Activated CD8-positive, alpha-beta T cell treated with anti-CD3 and anti-CD28 coated beads for 36 hours (primary cell): ENCODE results near the gene POLR2F. TPM values are rescaled to one million over a fixed set of nuclear protein-coding genes. Genes with fewer than 3 reads are reported as not detected.

Source experiments
- ATAC-seq: fragments of 200-7000 bp; cut with Tn5 transposase; one replicate; pipeline ENCODE4 v1.10.0; 2021; ENCODE audit warnings: mild to moderate bottlenecking, moderate library complexity
- CTCF ChIA-PET: fragments of 350-600 bp; sonication (Branson Sonifier 250); formaldehyde crosslinking; loops from one replicate; lab custom pipeline; 2021; ENCODE audit warnings: antibody characterized with exemption; lab: Charles Lee
- POLR2A ChIA-PET: fragments of 350-600 bp; sonication (Branson Sonifier 250); formaldehyde crosslinking; loops from one replicate; lab custom pipeline; 2021; ENCODE audit warnings: antibody characterized with exemption; lab: Charles Lee
- DNase-seq: peaks from one replicate; pipeline ENCODE4 v3.0.0-alpha.2; 2020
- H3K27ac Mint-ChIP-seq: one replicate; pipeline ENCODE4 v1.8.0; 2021; ENCODE audit warnings: mild to moderate bottlenecking, mixed read lengths
- H3K27me3 Mint-ChIP-seq: one replicate; pipeline ENCODE4 v1.8.0; 2021; ENCODE audit warnings: mixed read lengths
- H3K36me3 Mint-ChIP-seq: one replicate; pipeline ENCODE4 v1.8.0; 2021; ENCODE audit warnings: low read depth, mixed read lengths
- H3K4me1 Mint-ChIP-seq: one replicate; pipeline ENCODE4 v1.8.0; 2021; ENCODE audit warnings: low read depth, mixed read lengths
- H3K4me3 Mint-ChIP-seq: one replicate; pipeline ENCODE4 v1.8.0; 2021; ENCODE audit warnings: mild to moderate bottlenecking, moderate library complexity, mixed read lengths
- H3K9me3 Mint-ChIP-seq: one replicate; pipeline ENCODE4 v1.8.0; 2021; ENCODE audit warnings: mixed read lengths
- intact Hi-C: fragments of 100-400 bp; cut with micrococcal nuclease; formaldehyde crosslinking; loops from one replicate; pipeline ENCODE4 v1.10.0; 2022
- total RNA-seq, 2 experiments: library from RNA; stranded (reverse); gene quantifications; one replicate each; pipeline ENCODE4 v1.2.3, GENCODE V29; 2021
- TF ChIP-seq, protein P1 (sequence below): fragments of 200-600 bp; IDR thresholded peaks from one replicate; pipeline ENCODE4 v1.8.0; 2022; ENCODE audit warnings: antibody characterized with exemption, mild to moderate bottlenecking

POLR2F gene
- total RNA-seq, 2 experiments from 2014 or later, result 82.2 to 85.4 TPM

GRCh38 chr22:37991731-37992442, 38.4 kb downstream of the POLR2F start:
- Mint-ChIP-seq H3K4me3 (no peak overlapping the region), H3K36me3 (no peaks in the 10 kb centered on the region), H3K9me3 (no peaks in the 10 kb centered on the region), H3K27me3 (no peaks in the 10 kb centered on the region), H3K4me1 (peaks cover 21% of the 10 kb centered on the region), H3K27ac (no peak overlapping the region)
- ATAC-seq, result no peak
- TF ChIP-seq, protein P1, sequence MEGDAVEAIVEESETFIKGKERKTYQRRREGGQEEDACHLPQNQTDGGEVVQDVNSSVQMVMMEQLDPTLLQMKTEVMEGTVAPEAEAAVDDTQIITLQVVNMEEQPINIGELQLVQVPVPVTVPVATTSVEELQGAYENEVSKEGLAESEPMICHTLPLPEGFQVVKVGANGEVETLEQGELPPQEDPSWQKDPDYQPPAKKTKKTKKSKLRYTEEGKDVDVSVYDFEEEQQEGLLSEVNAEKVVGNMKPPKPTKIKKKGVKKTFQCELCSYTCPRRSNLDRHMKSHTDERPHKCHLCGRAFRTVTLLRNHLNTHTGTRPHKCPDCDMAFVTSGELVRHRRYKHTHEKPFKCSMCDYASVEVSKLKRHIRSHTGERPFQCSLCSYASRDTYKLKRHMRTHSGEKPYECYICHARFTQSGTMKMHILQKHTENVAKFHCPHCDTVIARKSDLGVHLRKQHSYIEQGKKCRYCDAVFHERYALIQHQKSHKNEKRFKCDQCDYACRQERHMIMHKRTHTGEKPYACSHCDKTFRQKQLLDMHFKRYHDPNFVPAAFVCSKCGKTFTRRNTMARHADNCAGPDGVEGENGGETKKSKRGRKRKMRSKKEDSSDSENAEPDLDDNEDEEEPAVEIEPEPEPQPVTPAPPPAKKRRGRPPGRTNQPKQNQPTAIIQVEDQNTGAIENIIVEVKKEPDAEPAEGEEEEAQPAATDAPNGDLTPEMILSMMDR, result no peak
- CTCF ChIA-PET, result interaction anchor here (3.0 kb wide), 1 partner anchor 26 kb away, joined by 14 read pairs; no protein-coding TSS in a partner anchor
- no peak for DNase-seq
- intact Hi-C loops, result no loop called here
- POLR2A ChIA-PET, result interaction anchor here (1.1 kb wide), 1 partner anchor 9 kb away, joined by 3 read pairs; no protein-coding TSS in a partner anchor

- no peak overlapping the region for H3K4me3 Mint-ChIP-seq
- no peaks in the 10 kb centered on the region for H3K36me3 Mint-ChIP-seq
- ChIA-PET CTCF (interaction anchor here (1.5 to 3.0 kb wide), 2 partner anchors 29 to 58 kb away, joined by 5 to 14 read pairs; no protein-coding TSS in a partner anchor), POLR2A (interaction anchor here (0.6 kb wide), 1 partner anchor 490 kb away, joined by 3 read pairs; no protein-coding TSS in a partner anchor)
- DNase-seq (peak; percentile 9), ATAC-seq (peak; percentile 42)
- H3K27ac Mint-ChIP-seq, result peak overlapping the region; percentile 55
- intact Hi-C loops, result no loop called here
- H3K27me3 Mint-ChIP-seq, result no peaks in the 10 kb centered on the region
- peaks cover 25% of the 10 kb centered on the region for H3K4me1 Mint-ChIP-seq
- H3K9me3 Mint-ChIP-seq, result no peaks in the 10 kb centered on the region
- TF ChIP-seq, protein P1, result no peak
These were observed 40.5 kb downstream of the POLR2F start for GRCh38 chr22:37994049-37994448.

DNA sequence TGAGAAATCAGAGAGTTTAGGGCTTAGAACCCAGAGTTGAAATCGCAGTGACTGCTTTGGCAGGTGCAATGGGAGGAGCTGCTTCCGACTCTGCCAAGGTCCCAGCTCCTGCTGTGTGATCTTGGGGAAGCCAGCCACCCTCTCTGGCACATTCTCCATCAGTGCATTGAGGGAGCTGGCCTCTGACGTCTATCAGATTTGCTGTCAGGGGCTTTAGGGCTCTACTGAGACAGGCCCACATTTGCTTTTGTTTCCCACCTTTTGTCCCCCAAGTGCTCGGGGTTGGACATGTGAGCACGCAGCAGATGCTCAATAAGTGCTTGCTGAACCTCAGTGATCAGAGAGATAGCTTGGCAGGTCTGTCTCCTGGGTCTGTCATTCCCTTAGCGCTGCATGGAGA, 41.5 kb downstream of the POLR2F start:
- Mint-ChIP-seq H3K27ac (no peak overlapping the region), H3K4me3 (no peak overlapping the region), H3K36me3 (no peaks in the 10 kb centered on the region), H3K9me3 (no peaks in the 10 kb centered on the region), H3K27me3 (no peaks in the 10 kb centered on the region), H3K4me1 (peaks cover 25% of the 10 kb centered on the region)
- no peak for ATAC-seq
- TF ChIP-seq, protein P1, result no peak
- intact Hi-C loops, result no loop called here
- DNase-seq, result no peak
- CTCF ChIA-PET, result interaction anchor here (1.5 kb wide), 1 partner anchor 57 kb away, joined by 5 read pairs; no protein-coding TSS in a partner anchor
- POLR2A ChIA-PET, result no interaction called here

DNA sequence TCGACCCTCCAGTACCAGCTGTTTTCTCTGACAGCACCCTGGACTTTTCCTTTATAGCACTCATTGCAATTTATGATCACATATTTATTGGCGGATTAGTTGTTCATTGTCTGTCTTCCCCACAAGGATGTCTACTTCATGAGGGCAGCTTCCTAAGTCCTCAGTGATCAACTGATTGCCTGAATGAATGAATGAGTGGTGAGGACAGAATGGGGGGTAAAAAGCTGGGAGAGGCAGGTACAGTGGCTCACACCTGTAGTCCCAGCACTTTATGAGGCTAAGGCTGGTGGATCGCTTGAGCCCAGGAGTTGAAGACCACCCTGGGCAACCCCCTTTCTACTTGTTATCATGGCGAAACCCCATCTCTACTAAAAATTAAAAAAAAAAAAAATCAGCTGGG, 42.0 kb downstream of the POLR2F start:
- TF ChIP-seq, protein P1, result no peak
- Mint-ChIP-seq H3K36me3 (no peaks in the 10 kb centered on the region), H3K9me3 (no peaks in the 10 kb centered on the region), H3K27ac (peak overlapping the region; percentile 55), H3K4me3 (no peak overlapping the region), H3K4me1 (peaks cover 25% of the 10 kb centered on the region), H3K27me3 (no peaks in the 10 kb centered on the region)
- ChIA-PET POLR2A (no interaction called here), CTCF (interaction anchor here (1.1 to 1.5 kb wide), 2 partner anchors 57 to 178 kb away, joined by 3 to 5 read pairs; no protein-coding TSS in a partner anchor)
- intact Hi-C loops, result no loop called here
- ATAC-seq, result no peak
- no peak for DNase-seq

DNA sequence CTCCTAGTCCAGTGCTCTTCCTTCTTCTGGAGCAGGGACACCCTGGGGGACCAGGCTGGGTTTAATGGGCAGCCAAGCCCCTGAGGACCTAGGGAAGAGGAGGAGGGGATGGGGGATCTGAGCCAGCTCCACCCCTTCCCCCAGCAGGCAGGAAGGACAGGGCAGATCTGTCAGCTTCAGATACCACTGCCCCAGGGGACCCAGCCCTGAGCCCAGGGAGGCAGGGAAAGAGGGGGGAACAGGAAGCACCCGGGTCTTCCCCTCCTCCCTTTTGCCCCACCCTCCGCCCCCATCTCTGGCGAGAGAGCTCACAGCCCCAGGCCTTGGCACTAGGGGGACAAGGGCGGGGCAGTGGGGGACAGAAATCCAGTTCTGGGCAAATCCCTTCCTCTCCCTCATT, 42.6 kb downstream of the POLR2F start:
- H3K27ac Mint-ChIP-seq, result peak overlapping the region; percentile 77
- TF ChIP-seq, protein P1, result no peak
- POLR2A ChIA-PET, result no interaction called here
- intact Hi-C loops, result no loop called here
- ATAC-seq, result peak; percentile 13
- H3K36me3 Mint-ChIP-seq, result no peaks in the 10 kb centered on the region
- DNase-seq, result peak; percentile 13
- CTCF ChIA-PET, result interaction anchor here (1.1 kb wide), 1 partner anchor 179 kb away, joined by 3 read pairs; no protein-coding TSS in a partner anchor
- no peaks in the 10 kb centered on the region for H3K9me3 Mint-ChIP-seq
- no peaks in the 10 kb centered on the region for H3K27me3 Mint-ChIP-seq
- H3K4me3 Mint-ChIP-seq, result no peak overlapping the region
- peaks cover 25% of the 10 kb centered on the region for H3K4me1 Mint-ChIP-seq
